Stimulated activated CD4-positive, alpha-beta T cell treated with anti-CD3 and anti-CD28 coated beads, Interleukin-4, amount 100 ng/mL, for 1 hour (primary cell): ENCODE measurements around the gene GPC5.
"Not testable (repeated sequence)": the region's sequence is repeated elsewhere in the genome, so short reads cannot be mapped to it uniquely, and the experiment has no call there.

Experiments
- DNase-seq: peaks from one replicate; pipeline ENCODE4 v3.0.0-alpha.2; 2020

GPC5 gene

GRCh38 chr13:91785431-91786119 is 387.2 kb downstream of the GPC5 start:
- DNase-seq: no peak

- no peak for DNase-seq
Observed at GRCh38 chr13:91792054-91792453, 393.6 kb downstream of the GPC5 start.

GRCh38 chr13:91797567-91797966 is 399.1 kb downstream of the GPC5 start:
- DNase-seq: no peak

- DNase-seq: not testable (repeated sequence)
Observed at GRCh38 chr13:91798338-91798737, 399.9 kb downstream of the GPC5 start.

DNA sequence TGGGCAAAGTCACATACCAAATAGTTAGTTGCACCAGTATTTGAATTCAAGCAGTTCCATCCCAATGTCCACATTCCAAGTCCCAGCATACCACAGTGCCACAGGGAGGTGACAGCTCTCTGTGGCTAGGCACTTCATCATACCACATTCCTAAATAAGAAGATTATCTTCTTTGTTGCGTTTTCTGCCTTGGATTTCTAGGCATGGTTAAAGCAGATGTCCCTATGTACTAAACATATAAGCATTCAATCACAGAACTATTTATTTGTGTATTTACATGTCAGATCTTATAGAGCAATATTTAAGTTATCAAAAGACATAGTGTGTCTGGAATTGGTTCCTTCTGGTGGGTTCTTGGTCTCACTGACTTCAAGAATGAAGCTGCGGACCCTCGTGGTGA is 403.4 kb downstream of the GPC5 start:
- DNase-seq: not testable (repeated sequence)

- no peak for DNase-seq
Observed at GRCh38 chr13:91802957-91803356, 404.5 kb downstream of the GPC5 start.

- DNase-seq: no peak
Observed at GRCh38 chr13:91804724-91805123, 406.3 kb downstream of the GPC5 start.

DNA sequence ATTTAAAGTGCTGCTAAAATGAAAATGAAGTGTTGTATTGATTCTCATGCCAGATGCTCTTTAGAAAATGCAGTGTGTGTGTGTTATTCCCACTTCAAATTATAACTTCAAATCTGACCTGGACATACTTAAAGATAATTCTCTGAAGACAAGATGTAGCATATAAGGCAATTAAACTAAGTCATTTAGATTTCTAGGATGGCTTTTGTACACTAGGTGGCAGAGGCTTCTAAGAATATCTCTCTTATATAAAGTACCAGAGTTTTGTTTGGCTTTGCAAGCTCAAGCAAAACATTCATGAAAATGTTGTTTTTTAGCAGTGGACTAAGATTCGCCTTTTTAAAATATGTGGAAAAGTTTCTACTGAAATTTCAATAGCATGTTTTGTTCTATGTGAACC is 407.2 kb downstream of the GPC5 start:
- DNase-seq: no peak

- DNase-seq: no peak
Observed at GRCh38 chr13:91809161-91809560, 410.7 kb downstream of the GPC5 start.

DNA sequence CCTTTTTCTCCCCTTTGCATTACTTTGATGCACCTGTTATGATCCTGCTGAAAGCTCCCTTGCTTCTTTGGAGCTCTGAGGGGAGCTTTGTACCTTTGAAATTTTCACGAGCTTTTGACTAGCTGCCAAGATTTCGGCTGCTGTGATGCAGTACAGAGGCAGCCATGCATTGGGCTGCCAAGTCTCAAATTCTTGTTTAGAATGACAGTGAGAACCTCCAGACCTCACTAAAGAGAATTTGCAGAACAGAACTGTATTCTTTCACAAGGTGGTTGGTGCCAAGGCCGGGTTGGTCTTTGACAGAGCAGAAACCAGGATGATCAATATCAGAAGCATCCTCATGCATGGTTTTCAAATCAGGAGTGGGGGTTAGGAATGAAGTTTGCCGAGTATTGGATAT is 414.8 kb downstream of the GPC5 start:
- DNase-seq: no peak

DNA sequence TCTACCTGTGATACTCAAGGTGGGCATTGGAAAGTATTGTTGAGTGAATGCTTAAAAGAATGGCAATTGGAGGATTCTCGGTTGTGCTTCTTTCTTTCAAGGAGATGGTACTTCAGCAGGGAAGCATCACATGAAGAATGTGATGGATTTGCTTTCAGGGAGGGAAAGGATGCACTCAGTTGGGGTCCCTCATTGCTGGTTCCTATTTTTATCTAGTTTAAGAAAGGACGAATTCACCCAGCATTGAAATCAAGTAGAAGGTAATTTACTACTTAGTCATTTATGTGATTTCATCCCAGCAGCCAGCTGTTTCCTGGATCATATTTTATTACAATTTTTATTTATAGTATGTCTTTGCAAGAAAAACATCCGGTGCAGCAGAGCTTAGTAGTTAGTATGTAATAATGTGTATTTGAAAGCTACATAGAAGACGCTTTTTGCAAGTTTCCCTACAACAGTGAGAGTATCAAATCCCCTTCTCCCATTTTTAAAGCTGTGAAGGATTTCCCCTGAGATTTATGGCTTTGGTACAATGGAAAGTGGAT is 417.9 kb downstream of the GPC5 start:
- no peak for DNase-seq

DNA sequence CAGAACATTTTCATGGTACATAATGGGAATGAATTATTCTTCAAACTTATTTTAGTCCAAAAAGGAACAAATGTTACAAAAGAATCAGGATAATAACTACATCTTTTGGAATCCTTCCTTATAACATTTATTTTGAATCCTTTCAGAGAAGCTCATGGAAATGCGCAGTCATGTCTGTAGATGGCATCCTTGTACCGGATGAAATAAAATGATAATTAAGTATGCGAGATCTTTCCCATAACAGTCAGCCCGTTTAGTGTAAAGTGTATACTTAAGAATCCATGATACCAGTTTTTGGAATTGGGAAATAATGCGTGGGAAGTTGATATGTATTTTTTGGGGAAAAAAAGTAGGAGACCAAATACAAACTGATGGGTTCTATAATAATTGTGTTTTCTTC is 418.8 kb downstream of the GPC5 start:
- no peak for DNase-seq

- DNase-seq: no peak
Observed at GRCh38 chr13:91824416-91824815, 426.0 kb downstream of the GPC5 start.

- no peak for DNase-seq
Observed at GRCh38 chr13:91825516-91825915, 427.1 kb downstream of the GPC5 start.

DNA sequence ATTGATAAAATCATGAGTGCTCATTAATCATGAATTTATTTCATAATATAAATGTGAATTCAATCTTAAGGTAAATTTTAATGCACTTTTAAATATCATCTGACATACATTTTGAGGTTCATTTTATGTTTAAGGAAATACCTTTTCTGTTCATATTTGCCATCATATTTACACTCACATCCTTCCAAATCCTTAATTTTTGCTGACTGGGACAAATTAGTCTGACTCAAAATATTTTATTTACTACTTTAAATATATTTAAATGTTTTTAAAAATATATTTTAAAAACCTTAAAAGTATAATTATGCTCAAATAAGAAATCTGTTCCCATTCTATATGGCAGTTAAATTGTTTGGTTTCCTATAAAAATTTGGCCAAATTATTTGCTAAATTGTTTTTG is 438.1 kb downstream of the GPC5 start:
- DNase-seq: no peak

DNA sequence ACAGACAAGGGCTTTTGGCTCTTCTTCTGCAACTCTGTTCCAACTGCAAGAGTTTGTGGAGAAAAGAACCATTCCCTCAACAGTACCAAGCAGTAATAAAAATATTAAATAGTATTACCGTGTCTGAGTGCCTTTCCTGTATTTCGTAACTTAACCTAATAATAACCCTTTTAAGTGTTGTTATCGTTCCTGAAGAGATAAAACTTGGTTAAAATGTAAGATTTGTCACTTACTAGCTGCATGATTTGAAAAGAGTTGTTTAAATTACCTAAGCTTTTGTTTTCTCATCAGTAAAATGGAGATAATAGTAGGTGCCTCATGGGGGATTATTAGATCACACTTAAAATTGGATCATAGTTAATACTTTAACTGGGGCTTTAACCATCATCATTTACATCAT is 447.2 kb downstream of the GPC5 start:
- no peak for DNase-seq

GRCh38 chr13:91863699-91864098 is 465.3 kb downstream of the GPC5 start:
- DNase-seq: no peak

- no peak for DNase-seq
Observed at GRCh38 chr13:91868351-91868750, 469.9 kb downstream of the GPC5 start.

GRCh38 chr13:91878491-91878890 is 480.1 kb downstream of the GPC5 start:
- no peak for DNase-seq

GRCh38 chr13:91879360-91879759 is 480.9 kb downstream of the GPC5 start:
- DNase-seq: no peak

DNA sequence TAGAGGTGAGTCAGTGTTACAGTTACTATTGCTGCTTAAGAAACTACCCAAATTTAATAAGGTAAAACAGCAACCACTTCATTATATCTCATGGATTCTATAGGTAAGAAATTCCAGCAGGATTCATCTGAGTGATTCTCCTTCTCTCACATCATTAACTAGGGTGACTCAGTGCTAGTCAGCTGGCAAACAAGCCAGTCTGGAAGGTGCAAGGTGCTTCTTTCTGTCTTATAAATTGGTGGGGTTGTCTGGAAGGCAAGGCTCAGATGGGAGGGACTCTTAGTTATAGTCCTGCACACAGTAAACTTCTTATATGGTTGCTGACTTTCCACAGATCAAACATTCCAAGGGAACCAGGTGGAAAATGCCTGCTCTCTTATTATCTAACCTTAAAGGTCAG is 484.5 kb downstream of the GPC5 start:
- no peak for DNase-seq

GRCh38 chr13:91889641-91890040 is 491.2 kb downstream of the GPC5 start:
- no peak for DNase-seq

DNA sequence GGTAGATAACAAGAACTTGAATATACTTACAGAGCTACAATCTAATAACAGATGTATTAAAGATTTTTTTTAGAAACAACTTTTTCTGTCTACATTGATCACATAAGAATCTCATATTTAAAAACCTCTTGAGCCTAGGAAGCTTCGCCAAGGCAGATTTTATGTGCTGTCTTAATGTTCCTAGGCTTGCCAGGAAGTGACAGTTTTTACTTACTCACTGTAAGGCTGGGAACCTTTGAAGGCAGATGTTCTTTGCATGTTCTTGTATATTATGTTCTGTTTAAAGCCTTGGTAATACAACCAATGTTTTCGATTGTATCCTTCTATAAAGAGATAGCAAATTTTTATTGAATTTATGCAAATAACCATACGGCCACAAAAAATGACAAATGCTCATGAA is 492.7 kb downstream of the GPC5 start:
- no peak for DNase-seq

DNA sequence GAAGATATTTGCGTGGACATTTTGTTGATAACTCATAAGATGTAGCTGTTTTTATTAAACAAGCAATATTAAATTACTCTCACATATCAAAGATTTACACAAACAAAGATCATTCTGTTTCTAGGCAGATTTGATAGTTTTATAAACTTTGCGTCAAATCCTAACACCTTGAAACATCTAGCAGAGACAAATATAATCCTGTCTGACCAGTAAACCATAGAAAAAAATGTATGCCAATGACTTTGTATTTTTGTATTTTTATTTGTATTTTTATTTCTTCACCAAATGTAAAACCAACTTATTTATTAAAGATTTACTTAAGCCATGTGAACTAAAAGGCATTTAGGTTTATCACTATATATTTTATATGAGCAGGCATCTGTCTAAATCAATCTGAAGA is 494.6 kb downstream of the GPC5 start:
- DNase-seq: no peak

GRCh38 chr13:91894316-91894715 is 495.9 kb downstream of the GPC5 start:
- DNase-seq: no peak
